ENCODE results near the gene ARPC3.

ARPC3 gene

GRCh38 chr12:110403146-110403975 is 46.8 kb downstream of the ARPC3 start, which contains the start of gene ANAPC7:
TSS of gene ANAPC7 (minus strand) at chr12:110403708. CDS start at chr12:110403627, 81 bp downstream.
- peak; percentile 89 for ATAC-seq (replicated peaks; ENCODE audit: extremely low read depth, poor library complexity, severe bottlenecking)
- Mint-ChIP-seq H3K9me3 (no peaks in the 10 kb centered on the region), H3K4me1 (peaks cover 11% of the 10 kb centered on the region), H3K27me3 (no peaks in the 10 kb centered on the region), H3K4me3 (peak within 1 kb of the TSS; percentile 99), H3K36me3 (ENCODE audit: insufficient read depth) (peaks cover 21% of the 10 kb centered on the region), H3K27ac (ENCODE audit: low read depth) (peak within 1 kb of the TSS; percentile 96)
- peak; percentile 79 to 82 for DNase-seq (ENCODE audit: low spot score in 2 of 2)
